HFFc6 (cell line): ENCODE measurements around the gene MEIS1. TPM values are rescaled to one million over a fixed set of nuclear protein-coding genes. Genes with fewer than 3 reads are reported as not detected.
A peak's percentile ranks its signal among the peaks of the same experiment; 100 is the strongest.

Experiments used
- DNase-seq: peaks from one replicate; pipeline ENCODE4 v3.0.0-alpha.2; 2018
- H3K27ac Mint-ChIP-seq: 2 replicates; pipeline ENCODE4 v1.8.0; 2020; ENCODE audit warnings: mild to moderate bottlenecking, mixed read lengths
- H3K27me3 Mint-ChIP-seq: 2 replicates; pipeline ENCODE4 v1.8.0; 2021; ENCODE audit warnings: mild to moderate bottlenecking, moderate library complexity, mixed read lengths; ENCODE audit not compliant: insufficient read depth
- H3K36me3 Mint-ChIP-seq: 2 replicates; pipeline ENCODE4 v1.8.0; 2021; ENCODE audit warnings: low read depth, mixed read lengths
- H3K4me1 Mint-ChIP-seq: 2 replicates; pipeline ENCODE4 v1.8.0; 2020; ENCODE audit warnings: low read depth, mixed read lengths
- H3K4me3 Mint-ChIP-seq: 2 replicates; pipeline ENCODE4 v1.8.0; 2020; ENCODE audit warnings: mild to moderate bottlenecking, moderate library complexity, mixed read lengths
- H3K9me3 Mint-ChIP-seq: 2 replicates; pipeline ENCODE4 v1.8.0; 2020; ENCODE audit warnings: mild to moderate bottlenecking, mixed read lengths
- CTCF ChIP-seq: fragments of 200-600 bp; sonication (generic); IDR thresholded peaks from 2 replicates; pipeline ENCODE4 v1.5.0; 2021; ENCODE audit warnings: antibody characterized with exemption, mild to moderate bottlenecking
- total RNA-seq, 6 experiments: library from RNA; stranded (reverse); fragmentation: NEBNext Ultra II Directional; extraction: Animal tissue kit (Norgen Biotek cat#: 25700); gene quantifications; 2 replicates in 1 of 6; 3 replicates in 5 of 6; pipeline ENCODE4 v1.2.3, GENCODE V29; 2021

MEIS1 gene
- total RNA-seq, 6 experiments from 2014 or later, result 69.1 to 85.4 (median 74.1) TPM

DNA sequence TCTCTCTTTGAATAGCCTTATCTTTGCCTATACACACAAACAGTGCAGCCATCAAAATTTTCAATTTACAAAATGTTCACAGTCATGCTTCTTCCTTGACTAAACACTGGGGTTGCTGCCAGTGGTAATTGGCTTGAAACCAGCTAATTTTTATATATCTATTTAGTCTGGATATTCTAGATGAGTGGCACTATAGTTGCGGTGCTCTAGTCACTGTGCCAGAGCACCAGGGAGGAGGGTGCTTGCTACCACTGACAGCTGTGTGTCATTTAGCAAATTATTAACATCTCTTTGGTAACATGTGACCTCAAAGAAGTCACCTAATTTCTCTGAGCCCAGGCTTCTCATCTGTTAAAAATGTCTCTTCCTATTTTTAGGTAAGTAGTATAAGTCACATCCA lies 130.4 kb downstream of the MEIS1 start:
- Mint-ChIP-seq H3K9me3 (no peaks in the 10 kb centered on the region), H3K36me3 (peaks cover 45% of the 10 kb centered on the region), H3K27ac (peak overlapping the region; percentile 55), H3K4me1 (peaks cover 93% of the 10 kb centered on the region), H3K4me3 (peak overlapping the region; percentile 20; the same call in 1 of the 2 replicates), H3K27me3 (peaks cover 2% of the 10 kb centered on the region)
- TF ChIP-seq CTCF, result no peak
- DNase-seq, result peak; percentile 45

- no peak for DNase-seq
- H3K27me3 Mint-ChIP-seq, result peaks cover 2% of the 10 kb centered on the region
- TF ChIP-seq CTCF, result no peak
- H3K36me3 Mint-ChIP-seq, result peaks cover 47% of the 10 kb centered on the region
- H3K27ac Mint-ChIP-seq, result no peak overlapping the region
- no peaks in the 10 kb centered on the region for H3K9me3 Mint-ChIP-seq
- H3K4me1 Mint-ChIP-seq, result peaks cover 96% of the 10 kb centered on the region
- H3K4me3 Mint-ChIP-seq, result no peak overlapping the region
Observed at GRCh38 chr2:66566726-66567399, 131.9 kb downstream of the MEIS1 start.

- H3K4me1 Mint-ChIP-seq, result peaks cover 96% of the 10 kb centered on the region
- peaks cover 52% of the 10 kb centered on the region for H3K36me3 Mint-ChIP-seq
- H3K27me3 Mint-ChIP-seq, result peaks cover 2% of the 10 kb centered on the region
- H3K27ac Mint-ChIP-seq, result 0 out of 2 replicates have a peak overlapping the region, but pooled peaks have one; percentile 32
- DNase-seq, result no peak
- TF ChIP-seq CTCF, result no peak
- no peak overlapping the region for H3K4me3 Mint-ChIP-seq
- H3K9me3 Mint-ChIP-seq, result no peaks in the 10 kb centered on the region
Observed at GRCh38 chr2:66567729-66568128, 132.8 kb downstream of the MEIS1 start.

DNA sequence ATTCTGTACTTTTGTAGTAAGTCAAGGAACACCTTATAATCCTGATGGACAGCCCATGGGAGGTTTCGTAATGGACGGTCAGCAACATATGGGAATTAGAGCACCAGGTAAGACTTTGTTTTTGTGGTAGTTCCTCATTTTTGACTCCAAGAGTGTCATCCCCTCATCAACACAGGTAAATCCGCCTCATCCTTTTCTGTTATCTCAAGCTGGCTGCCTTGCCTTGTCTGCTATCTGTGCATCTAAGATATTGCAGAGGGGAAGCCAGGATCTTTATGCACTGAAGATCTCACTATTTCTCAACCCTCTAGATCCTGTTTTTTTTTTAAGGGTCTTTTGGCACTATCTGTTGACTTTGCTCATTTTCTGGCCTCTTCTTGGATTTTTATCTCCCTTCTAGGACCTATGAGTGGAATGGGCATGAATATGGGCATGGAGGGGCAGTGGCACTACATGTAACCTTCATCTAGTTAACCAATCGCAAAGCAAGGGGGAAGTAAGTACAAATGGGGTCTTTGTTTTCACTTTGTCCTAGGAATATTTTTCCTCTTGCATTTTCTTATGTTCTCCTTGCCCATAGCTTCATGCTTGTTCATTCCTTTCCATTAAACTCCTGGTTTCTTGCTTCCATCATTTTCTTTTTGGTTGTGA lies 133.8 kb downstream of the MEIS1 start:
- peaks cover 93% of the 10 kb centered on the region for H3K4me1 Mint-ChIP-seq
- H3K9me3 Mint-ChIP-seq, result no peaks in the 10 kb centered on the region
- DNase-seq, result no peak
- H3K36me3 Mint-ChIP-seq, result peaks cover 47% of the 10 kb centered on the region
- peak overlapping the region; percentile 88 for H3K27ac Mint-ChIP-seq
- H3K4me3 Mint-ChIP-seq, result peak overlapping the region; percentile 22; the same call in 1 of the 2 replicates
- no peak for TF ChIP-seq CTCF
- no peaks in the 10 kb centered on the region; the same call in 1 of the 2 replicates for H3K27me3 Mint-ChIP-seq

DNA sequence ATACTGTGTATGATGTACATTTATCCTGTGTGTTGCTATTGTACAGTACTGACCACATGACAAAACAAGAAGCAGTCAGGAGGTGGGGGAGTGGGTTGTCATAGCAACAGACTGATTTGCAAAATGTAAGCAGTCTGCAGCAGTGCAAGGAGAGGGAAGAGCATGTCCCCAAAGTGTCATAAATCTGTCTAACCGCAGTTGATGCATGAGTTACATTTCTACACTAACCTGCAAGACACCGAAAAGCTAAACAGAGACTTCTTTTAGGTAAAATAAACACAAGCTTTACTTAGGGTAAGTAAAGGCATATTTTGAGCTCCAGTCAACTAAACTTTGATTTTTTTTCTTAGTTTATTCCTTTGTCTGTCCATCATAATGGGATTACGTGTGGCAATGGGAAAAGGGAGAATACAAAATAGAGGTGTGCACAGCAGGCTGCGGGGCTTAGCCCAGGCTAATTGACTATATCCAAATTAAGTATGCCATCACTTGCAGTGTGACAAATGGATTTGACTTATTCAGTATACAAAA lies 134.5 kb downstream of the MEIS1 start:
- peak overlapping the region; percentile 22 for H3K4me3 Mint-ChIP-seq
- DNase-seq, result peak; percentile 81

More for the DNA sequence above, 134.5 kb downstream of the MEIS1 start:
- TF ChIP-seq CTCF, result no peak
- H3K4me1 Mint-ChIP-seq, result peaks cover 92% of the 10 kb centered on the region
- no peaks in the 10 kb centered on the region for H3K9me3 Mint-ChIP-seq
- peaks cover 47% of the 10 kb centered on the region for H3K36me3 Mint-ChIP-seq
- peak overlapping the region; percentile 88 for H3K27ac Mint-ChIP-seq
- peaks cover 3% of the 10 kb centered on the region; the same call in 1 of the 2 replicates for H3K27me3 Mint-ChIP-seq
